Measurements from ENCODE around the gene PAAF1. TPM values are rescaled to one million over a fixed set of nuclear protein-coding genes. Genes with fewer than 3 reads are reported as not detected.
A peak's percentile ranks its signal among the peaks of the same experiment; 100 is the strongest.
"Not testable (repeated sequence)": the region's sequence is repeated elsewhere in the genome, so short reads cannot be mapped to it uniquely, and the experiment has no call there.

Gene PAAF1
- total RNA-seq, 1 donor from 2014 or later, result 4.5 TPM

GRCh38 chr11:73880449-73880848, 3.6 kb downstream of the PAAF1 start:
- DNase-seq (ENCODE audit: low read depth in 2 of 2), result not testable (repeated sequence)

- DNase-seq (ENCODE audit: low read depth in 2 of 2), result no peak
Observed at GRCh38 chr11:73883856-73884255, 7.1 kb downstream of the PAAF1 start.

DNA sequence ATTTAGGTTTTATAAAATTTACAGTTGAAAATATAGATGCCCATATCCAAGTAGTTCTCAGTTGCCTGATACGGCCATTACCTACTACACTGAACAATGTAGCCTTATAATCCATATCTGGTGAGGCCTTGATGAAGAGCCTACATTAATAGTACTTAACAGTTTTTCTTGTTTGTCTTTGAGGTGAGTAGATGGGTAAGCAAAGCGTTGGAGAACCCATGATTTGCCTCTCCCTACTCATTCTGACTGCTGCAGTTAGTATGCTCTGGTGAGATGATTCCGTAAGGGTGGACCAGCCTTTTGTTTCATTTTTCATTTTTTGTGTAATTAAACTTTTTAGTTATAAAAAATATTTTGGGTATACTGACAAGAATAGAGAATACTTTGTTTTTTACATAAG, 11.4 kb downstream of the PAAF1 start:
- DNase-seq (ENCODE audit: low read depth in 2 of 2), result no peak

DNA sequence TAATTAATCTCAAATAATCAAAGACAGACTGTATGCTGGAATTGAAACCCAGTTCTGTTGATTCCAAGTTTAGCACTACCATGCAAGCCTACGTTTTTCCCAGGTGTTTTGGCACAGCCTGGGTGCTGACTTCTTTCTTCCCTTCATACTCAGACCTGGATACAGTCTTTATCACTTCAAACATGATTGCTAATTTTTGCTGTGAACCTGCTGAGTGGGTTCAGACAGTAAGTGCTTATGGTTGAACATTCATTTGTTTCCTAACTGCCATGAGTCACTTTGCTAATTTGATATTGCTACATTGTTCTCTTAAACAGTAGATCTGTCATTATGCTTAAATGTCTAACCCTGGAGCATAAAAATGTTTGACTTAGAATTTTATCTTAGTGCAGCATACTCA, 12.2 kb downstream of the PAAF1 start:
- DNase-seq (ENCODE audit: low read depth in 2 of 2), result peak; percentile 26 to 59

DNA sequence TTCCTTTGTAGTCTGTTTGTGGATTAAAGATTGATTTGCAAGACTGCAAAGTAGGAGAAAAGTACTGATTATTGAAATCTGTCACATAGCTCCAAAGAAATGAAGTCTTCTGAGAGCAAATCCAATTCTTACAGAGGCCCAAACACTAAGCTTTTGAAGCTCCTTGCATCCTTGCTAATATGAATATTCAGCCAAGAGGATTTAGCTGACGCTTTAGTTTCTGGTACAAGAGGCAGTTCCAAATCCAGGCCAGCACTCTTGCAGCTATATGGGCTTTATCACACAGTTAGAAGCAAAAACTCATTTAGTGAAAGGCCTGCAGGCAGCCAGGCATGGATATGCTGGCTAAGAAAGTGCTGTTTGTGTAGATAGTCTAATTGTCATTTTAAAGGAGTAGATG, 12.7 kb downstream of the PAAF1 start:
- DNase-seq (ENCODE audit: low read depth in 2 of 2), result no peak

DNA sequence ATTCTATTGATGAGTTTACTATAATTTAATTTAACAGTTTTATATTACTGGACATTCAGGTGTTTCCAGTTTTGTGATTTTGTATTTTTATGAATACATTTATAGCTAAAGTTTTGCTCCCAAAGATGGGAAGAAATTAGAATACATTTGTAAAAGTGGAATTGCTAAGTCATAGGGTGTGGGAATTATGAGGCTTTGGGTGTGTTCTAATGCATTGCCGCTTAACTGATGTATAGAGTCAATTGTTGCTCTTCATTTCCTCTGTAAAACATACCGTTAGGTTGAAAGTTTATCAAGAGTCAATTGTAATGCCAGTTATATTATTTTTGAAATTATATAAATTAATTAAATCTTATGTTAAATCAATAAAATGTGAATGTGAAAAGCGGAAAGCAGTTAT, 16.2 kb downstream of the PAAF1 start:
- no peak for DNase-seq (ENCODE audit: low read depth in 2 of 2)

DNA sequence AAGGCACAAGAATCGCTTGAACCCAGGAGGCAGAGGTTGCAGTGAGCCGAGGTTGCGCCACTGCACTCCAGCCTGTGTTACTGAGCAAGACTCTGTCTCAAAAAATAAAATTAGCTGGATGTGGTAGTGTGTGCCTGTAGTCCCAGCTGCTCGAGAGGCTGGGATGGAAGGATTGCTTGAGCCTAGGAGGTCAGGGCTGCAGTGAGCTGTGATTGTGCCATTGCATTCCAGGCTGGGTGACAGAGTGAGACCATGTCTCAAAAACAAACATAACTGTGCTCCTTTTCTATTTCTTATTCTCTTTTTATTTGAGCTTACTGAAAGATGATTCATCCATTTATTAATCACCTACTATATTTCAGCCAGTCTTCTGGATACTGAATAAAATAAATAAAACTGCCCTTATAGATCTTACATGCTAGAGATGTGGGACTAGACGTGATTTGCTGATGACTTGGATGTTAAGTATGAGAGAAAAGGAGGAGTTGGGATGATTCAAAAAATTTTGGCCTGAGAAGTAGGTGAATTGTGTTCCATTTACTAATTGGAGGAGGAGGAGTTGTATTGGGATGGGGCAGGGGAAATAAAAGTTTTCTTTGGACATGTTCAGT, 18.0 kb downstream of the PAAF1 start:
- no peak for DNase-seq (ENCODE audit: low read depth in 2 of 2)

- no peak for DNase-seq (ENCODE audit: low read depth in 2 of 2)
Observed at GRCh38 chr11:73902303-73902702, 25.5 kb downstream of the PAAF1 start.

DNA sequence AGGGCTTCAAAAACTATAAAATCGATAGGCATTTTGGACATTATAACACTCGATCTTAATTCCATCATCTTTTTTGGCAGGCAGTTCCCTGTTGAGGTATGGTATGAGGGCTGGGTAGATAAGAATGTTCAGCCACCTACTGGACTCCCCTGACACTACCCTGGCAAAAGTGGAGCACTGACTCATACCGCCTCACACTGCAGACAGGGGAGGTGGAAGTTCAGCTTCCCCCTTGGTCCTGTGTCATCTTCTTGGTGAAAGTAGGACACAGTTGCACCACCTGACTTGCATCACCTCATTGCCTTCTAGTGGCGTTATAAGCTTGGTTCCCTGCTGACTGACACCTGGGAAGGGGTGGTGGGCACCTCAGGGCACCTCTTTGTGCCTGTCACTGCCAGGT, 30.4 kb downstream of the PAAF1 start:
- peak in 1 of 2 donors; percentile 11 for DNase-seq (ENCODE audit: low read depth in 2 of 2)

DNA sequence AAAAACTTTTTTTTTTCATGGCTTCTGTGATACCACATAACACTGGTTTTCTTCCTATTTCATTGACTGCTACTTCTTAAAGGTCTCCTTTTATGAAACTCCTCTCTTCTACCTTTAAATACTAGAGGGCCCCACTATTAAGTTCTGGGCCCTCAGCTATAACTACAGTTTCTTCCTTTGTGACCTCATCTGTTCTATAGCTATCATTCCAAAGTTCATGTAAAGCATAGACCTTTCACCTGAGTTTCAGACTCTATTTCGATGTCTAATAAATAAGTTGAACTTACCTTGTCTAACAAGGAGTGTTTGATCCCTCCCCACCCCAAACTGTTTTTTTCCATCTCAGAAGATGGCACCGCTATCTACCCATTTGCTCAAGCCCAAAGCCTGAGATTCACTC, 35.2 kb downstream of the PAAF1 start:
- DNase-seq (ENCODE audit: low read depth in 2 of 2), result no peak

- DNase-seq (ENCODE audit: low read depth in 2 of 2), result no peak
Observed at GRCh38 chr11:73913472-73913871, 36.7 kb downstream of the PAAF1 start.

DNA sequence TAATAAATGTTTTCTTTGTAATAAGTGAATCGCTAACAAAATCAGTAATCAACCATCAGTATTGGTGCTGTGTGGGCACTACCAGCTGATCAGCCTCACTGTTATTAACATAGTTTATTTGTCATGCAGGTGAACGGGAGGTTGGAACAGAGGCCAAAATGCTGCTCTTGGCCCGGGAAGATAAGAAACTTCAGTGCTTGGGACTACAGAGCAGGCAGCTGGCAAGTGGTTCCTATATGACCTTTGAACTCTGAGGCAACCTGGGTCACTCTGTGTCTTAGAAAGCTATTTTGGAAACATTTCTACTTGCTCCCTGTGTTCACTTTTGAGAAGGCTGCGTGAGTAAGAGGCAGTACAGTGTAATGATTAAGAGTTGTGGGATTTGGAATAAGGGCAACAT, 37.5 kb downstream of the PAAF1 start:
- DNase-seq (ENCODE audit: low read depth in 2 of 2), result no peak

DNA sequence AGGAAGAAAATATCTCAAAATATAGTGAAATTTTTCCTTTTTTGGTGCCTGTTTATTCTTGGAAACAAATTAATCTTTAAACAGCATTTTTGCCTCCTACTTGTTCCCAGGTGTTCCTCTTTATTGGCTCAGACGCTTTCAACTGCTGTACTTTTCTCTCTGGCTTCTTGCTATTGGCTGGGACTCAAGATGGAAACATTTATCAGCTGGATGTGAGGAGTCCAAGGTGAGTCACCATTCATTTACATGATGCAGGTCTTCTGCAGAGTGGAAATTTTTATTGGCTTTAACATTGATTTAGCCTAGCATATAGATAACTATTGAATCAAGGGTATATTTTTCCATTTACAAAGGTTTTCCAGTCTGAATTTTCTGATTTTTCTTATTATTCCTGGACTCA, 39.6 kb downstream of the PAAF1 start:
- DNase-seq (ENCODE audit: low read depth in 2 of 2), result no peak

- no peak for DNase-seq (ENCODE audit: low read depth in 2 of 2)
Observed at GRCh38 chr11:73921180-73921579, 44.4 kb downstream of the PAAF1 start.

- no peak for DNase-seq (ENCODE audit: low read depth in 2 of 2)
Observed at GRCh38 chr11:73929388-73929787, 52.6 kb downstream of the PAAF1 start.

DNA sequence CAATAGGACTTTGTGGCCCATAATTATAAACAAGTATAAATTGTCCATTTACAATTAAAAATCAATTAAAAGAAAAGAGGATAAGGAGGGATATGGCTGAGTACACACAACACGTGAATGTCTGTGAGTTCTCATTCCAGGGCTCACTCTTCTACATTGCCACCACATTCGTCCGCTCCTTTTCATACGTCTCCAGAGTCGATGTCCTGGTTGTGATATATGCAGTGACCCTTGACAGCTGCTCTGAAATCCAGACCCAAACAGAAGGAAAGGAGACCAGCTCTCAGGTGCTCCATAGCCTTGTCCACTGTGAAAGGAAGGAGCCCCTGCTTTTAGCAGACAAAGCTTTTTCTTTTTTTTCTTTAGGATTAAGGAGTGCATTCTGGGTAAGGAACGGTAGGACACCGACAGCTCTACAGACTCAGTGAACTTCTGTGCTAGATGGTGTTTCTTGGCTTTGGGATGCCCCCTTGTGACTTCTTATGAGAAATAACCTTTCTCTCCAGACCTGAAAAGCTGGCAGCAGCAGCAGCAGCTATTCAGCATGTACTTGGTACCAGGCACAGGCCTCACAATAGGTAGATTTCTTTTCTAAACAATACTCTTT, 54.3 kb downstream of the PAAF1 start:
- peak in 1 of 2 donors; percentile 78 for DNase-seq (ENCODE audit: low read depth in 2 of 2)

DNA sequence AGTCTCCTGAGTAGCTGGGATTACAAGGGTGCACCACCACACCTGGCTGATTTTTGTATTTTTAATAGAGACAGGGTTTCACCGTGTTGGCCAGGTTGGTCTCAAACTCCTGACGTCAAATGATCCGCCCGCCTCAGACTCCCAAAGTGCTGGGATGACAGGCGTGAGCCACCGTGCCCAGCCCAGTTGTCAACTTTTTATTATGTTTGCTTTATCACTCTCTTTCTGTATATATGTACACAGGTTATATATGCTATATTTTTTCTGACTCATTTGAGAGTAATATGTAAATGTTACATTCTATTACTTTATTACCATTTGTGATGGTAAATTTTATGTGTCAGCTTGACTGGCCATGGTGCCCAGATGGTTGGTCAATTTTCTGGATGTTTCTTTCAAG, 55.2 kb downstream of the PAAF1 start:
- no peak for DNase-seq (ENCODE audit: low read depth in 2 of 2)

DNA sequence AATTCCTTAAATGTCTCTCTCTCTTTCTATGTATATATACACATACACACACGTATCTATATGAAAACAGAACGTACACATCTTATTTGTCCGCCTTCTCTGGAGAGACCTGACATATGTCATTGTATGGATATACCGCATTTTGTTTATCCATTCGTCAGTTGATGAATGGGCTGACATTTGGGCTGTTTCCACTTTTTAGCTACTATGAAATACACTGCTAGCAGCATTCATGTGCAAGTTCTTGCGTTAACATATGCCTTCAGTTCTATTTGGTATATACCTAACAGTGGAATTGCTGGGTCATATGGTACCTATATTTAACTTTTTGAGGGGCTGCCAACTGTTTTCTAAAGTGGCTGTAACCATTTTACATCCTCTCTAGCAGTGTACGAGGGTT, 56.0 kb downstream of the PAAF1 start:
- DNase-seq (ENCODE audit: low read depth in 2 of 2), result no peak

- not testable (repeated sequence) for DNase-seq (ENCODE audit: low read depth in 2 of 2)
Observed at GRCh38 chr11:73936047-73936446, 59.2 kb downstream of the PAAF1 start.

GRCh38 chr11:73939096-73939495, 62.3 kb downstream of the PAAF1 start:
- no peak for DNase-seq (ENCODE audit: low read depth in 2 of 2)

DNA sequence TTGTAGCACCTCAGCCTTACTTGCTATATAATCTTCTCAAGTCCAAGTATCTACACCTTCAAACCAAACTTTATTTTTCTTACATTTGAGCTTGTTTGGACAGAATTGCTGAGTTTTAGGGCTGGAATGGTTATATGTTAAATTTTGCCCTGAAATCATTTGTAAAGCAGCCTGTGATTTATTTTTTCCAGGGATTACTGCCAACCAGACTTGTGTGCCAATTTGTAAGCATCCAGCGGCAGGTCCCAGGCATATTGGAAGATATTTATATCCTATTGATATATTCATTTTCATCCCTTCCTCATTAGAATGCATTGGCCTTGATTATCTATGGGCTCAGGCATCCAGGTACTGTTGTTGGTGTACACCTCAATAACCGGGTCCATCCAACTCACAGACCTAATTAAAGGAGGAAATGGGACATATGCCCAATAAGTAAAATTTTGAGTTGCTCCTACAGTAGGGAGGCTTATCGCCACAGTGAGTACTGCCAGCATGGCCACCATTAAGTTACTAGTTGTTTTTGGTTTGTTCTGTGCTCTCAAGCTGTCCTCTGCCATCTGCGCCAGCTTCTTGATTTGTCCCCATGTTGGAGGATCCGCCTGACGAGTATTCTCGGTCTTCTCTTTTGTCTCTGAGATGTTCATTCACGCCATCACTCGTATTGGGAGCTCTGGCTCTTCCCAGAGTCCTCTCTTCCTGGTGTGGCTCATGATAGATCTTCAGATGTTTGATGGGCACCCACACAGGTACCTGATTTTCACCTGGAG, 64.2 kb downstream of the PAAF1 start:
- peak; percentile 21 to 28 for DNase-seq (ENCODE audit: low read depth in 2 of 2)

GRCh38 chr11:73942010-73942409, 65.2 kb downstream of the PAAF1 start:
- peak; percentile 64 to 95 for DNase-seq (ENCODE audit: low read depth in 2 of 2)

- DNase-seq (ENCODE audit: low read depth in 2 of 2), result no peak
Observed at GRCh38 chr11:73944085-73944484, 67.3 kb downstream of the PAAF1 start.
